RWPE1 (cell line): ENCODE results near the gene CTPS1.

ENCODE experiments used
- CTCF ChIA-PET: fragments of 350-600 bp; sonication (Branson Sonifier 250); formaldehyde crosslinking; extraction: SDS; loops from one replicate; lab custom pipeline; 2021; lab: Yijun Ruan, JAX
- POLR2A ChIA-PET: fragments of 400-600 bp; formaldehyde crosslinking; extraction: SDS; loops from one replicate; lab custom pipeline; 2020; ENCODE audit warnings: antibody characterized with exemption; ENCODE audit not compliant: low non-redundant PET; lab: Yijun Ruan, JAX
- DNase-seq: peaks from one replicate; pipeline ENCODE4 v3.0.0; 2012; ENCODE audit warnings: low spot score
- H3K27ac ChIP-seq: fragments of 450-650 bp; 2 replicates; pipeline ENCODE4 v1.5.1; 2017
- CTCF ChIP-seq: fragments of 450-650 bp; conservative IDR thresholded peaks from 2 replicates; pipeline ENCODE4 v1.5.1; 2017; ENCODE audit warnings: low read depth, mild to moderate bottlenecking

The CTPS1 gene

GRCh38 chr1:40979241-40980067, at the start of gene CTPS1:
Gene CTPS1 (plus strand): TSS chr1:40979696. CDS start chr1:40983291, 3,595 bp downstream.
- H3K27ac ChIP-seq, result peak within 1 kb of the TSS; percentile 94
- ChIA-PET CTCF (interaction anchor here (0.5 to 1.0 kb wide), 3 partner anchors 18 to 1320 kb away, joined by 3 to 4 read pairs (median 4); no protein-coding TSS in a partner anchor), POLR2A (interaction anchor here (0.9 kb wide), 1 partner anchor 24 kb away, joined by 5 read pairs; no protein-coding TSS in a partner anchor)
- peak; percentile 97 for DNase-seq
- no peak for TF ChIP-seq CTCF

- DNase-seq, result no peak
- no peak overlapping the region for H3K27ac ChIP-seq
- no peak for TF ChIP-seq CTCF
- ChIA-PET POLR2A (no interaction called here), CTCF (interaction anchor here (0.6 kb wide), 1 partner anchor 47 kb away, joined by 3 read pairs; no protein-coding TSS in a partner anchor)
These were observed 49.1 kb upstream of the CTPS1 start for GRCh38 chr1:40930174-40930964.

GRCh38 chr1:40931601-40932000, 47.9 kb upstream of the CTPS1 start:
- no peak for DNase-seq
- CTCF ChIA-PET, result no interaction called here
- POLR2A ChIA-PET, result no interaction called here
- no peak overlapping the region for H3K27ac ChIP-seq
- TF ChIP-seq CTCF, result no peak

GRCh38 chr1:40932006-40932405, 47.5 kb upstream of the CTPS1 start:
- ChIA-PET CTCF (no interaction called here), POLR2A (no interaction called here)
- no peak for TF ChIP-seq CTCF
- no peak overlapping the region for H3K27ac ChIP-seq
- DNase-seq, result no peak

- TF ChIP-seq CTCF, result no peak
- no peak for DNase-seq
- CTCF ChIA-PET, result interaction anchor here (0.9 kb wide), 1 partner anchor 12 kb away, joined by 3 read pairs; no protein-coding TSS in a partner anchor
- POLR2A ChIA-PET, result no interaction called here
- no peak overlapping the region for H3K27ac ChIP-seq
These were observed 42.6 kb upstream of the CTPS1 start for GRCh38 chr1:40936931-40937339.

- DNase-seq, result no peak
- ChIA-PET POLR2A (no interaction called here), CTCF (interaction anchor here (0.6 to 1.8 kb wide), 2 partner anchors 10 to 947 kb away, joined by 3 to 6 read pairs; no protein-coding TSS in a partner anchor)
- no peak for TF ChIP-seq CTCF
- no peak overlapping the region for H3K27ac ChIP-seq
These were observed 41.1 kb upstream of the CTPS1 start for GRCh38 chr1:40938393-40938792.
